Left ventricle myocardium superior (tissue), 1 donor: ENCODE measurements around the gene ADAM30. TPM values are rescaled to one million over a fixed set of nuclear protein-coding genes. Genes with fewer than 3 reads are reported as not detected.

ENCODE experiments used
- ATAC-seq: fragments of 200-7000 bp; cut with Tn5 transposase; one replicate; pipeline ENCODE4 v1.9.1; 2020; ENCODE audit warnings: mild to moderate bottlenecking, moderate library complexity
- DNase-seq: peaks from one replicate; pipeline ENCODE4 v3.0.0-alpha.2; 2020
- intact Hi-C: fragments of 100-400 bp; cut with micrococcal nuclease; formaldehyde crosslinking; loops from one replicate; pipeline ENCODE4 v1.11.0; 2022
- long read RNA-seq: library from polyadenylated mRNA; unstranded; transcript quantifications from one replicate; pipeline ENCODE4 v2.0.0, GENCODE V29; 2021
- total RNA-seq: library from RNA; stranded (reverse); fragmentation: NEBNext Ultra II Directional; extraction: Animal tissue kit (Norgen Biotek cat#: 25700); gene quantifications from one replicate; pipeline ENCODE4 v1.2.1, GENCODE V29; 2021
- donor health status: DM: no; HTN: yes; CAD: no; lungs with severe emphysema.

Gene ADAM30
- total RNA-seq: not detected
- long read RNA-seq: 0 reads

DNA sequence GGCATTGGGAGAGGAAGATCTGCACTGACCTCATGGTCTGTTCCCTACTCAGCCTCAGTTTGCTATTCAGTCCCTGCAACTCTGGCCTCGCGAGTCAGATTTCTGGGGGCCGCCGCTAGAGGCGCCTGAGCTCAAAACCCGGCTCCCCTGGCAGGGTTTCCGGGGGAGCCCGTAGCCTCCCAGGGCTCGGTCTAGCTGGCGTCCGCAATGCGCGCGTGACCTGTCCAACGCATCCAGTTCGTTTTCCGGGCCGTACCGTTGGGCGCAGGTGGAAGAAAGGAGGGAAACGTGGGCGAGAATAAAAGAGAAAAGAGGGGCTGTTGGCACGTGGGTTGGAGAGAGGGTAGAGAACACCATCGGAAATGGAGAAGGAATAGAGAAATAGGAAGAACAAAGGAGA, at the start of gene ADAM30:
Gene ADAM30, minus strand, starts transcription at position 213 of the 400 bp plus-strand sequence. Its CDS starts 179 bp downstream, at position 34.
- peak; percentile 23 for ATAC-seq
- DNase-seq: peak; percentile 34
- intact Hi-C loops: no loop called here

DNA sequence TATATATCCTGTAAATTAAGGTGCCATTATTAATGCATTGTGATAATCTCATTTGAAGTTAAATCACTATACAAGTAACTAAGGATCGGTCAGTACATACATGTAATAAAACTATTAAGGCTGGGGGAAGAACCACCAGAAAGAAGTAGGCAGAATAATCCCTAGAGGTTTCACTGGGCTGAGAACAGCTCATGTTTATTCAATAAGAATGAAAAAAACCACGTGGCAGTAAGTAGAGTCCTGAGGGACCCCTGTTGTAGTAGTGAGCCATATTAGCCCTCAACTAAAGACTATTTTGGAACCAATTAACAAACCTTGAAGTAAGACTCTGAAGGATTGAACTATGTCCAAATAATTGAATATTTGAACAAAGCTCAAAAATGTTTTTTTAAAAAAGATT, 46.9 kb upstream of the ADAM30 start:
- DNase-seq: no peak
- no peak for ATAC-seq
- intact Hi-C loops: no loop called here

DNA sequence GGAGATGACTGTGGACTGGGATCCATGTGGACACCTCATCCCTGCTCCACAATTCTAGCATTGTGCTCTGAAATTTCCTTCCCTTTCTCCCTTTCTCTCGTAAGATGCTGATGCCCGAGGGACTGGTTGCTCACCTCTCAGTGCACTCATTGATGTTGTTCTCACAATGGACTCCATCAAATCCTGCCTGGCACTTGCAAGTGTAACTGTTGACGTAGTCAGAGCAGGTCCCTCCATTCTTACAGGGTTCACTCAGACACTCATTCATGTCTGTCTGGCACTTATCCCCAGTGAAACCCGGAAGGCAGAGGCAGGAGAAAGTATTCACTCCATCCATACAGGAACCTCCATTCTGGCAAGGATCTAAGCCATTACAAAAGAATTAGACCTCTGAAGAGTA, 45.1 kb upstream of the ADAM30 start:
- DNase-seq (no peak), ATAC-seq (no peak)
- intact Hi-C loops: no loop called here

DNA sequence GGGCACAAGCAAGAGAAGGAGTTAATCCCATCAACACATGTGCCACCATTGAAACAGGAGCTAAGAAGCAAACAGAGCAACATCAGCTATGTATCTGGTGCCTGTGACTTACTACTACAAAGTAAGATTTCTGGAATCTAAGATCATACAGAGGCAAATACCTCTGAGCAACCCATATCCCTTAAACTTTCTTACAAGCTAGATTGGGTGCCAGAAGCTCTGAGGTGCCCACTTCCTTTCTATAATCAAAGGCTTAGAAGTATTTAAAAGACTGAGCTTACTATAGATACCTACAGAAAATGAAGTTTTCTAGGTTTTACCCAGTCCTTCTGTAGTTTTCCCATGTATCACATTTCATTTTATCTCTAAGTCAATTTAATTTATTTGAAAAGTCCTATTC, 44.4 kb upstream of the ADAM30 start:
- intact Hi-C loops: no loop called here
- ATAC-seq (no peak), DNase-seq (no peak)

DNA sequence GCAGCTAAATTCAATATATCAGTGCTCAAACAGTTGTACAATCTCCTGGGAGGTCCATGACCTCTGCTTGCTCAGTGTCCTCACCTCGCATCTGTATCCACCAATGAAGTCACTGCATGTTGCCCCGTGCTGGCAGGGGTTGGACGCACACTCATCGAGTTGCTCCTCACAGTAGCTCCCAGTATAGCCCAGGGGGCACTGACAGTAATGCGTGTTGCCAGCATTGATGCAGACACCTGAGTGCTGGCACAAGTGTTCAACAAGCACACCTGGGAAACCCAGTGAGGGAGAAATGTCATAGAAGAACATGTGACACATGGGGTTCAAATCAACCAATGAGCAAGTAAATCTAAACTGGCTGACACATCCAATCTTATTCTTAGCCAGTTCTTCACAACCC, 40.9 kb upstream of the ADAM30 start:
- ATAC-seq (no peak), DNase-seq (no peak)
- intact Hi-C loops: loop anchor here (10.0 kb wide), 1 partner anchor 192 kb away; no protein-coding TSS in a partner anchor

DNA sequence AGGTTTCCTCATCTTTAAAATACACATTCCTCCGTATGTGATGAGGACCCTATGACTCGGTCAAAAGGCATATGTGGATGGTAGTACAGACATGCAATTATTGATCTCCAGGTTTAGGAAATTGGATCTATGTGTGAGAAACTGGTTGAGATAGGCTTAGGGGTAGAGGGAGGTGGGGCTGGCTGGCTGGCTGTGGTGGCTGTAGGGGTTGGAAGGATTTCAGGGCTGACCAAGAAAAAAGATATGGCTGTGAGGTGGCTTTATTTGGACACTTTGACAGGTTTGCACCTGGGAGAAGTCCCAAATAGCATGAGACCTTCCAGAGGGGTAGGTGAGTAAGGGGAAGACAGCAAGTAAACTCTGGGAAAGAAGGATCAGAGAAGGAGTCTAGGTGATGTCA, 39.6 kb upstream of the ADAM30 start:
- ATAC-seq: peak; percentile 21
- DNase-seq: no peak
- intact Hi-C loops: loop anchor here (10.0 kb wide), 1 partner anchor 191 kb away; no protein-coding TSS in a partner anchor

DNA sequence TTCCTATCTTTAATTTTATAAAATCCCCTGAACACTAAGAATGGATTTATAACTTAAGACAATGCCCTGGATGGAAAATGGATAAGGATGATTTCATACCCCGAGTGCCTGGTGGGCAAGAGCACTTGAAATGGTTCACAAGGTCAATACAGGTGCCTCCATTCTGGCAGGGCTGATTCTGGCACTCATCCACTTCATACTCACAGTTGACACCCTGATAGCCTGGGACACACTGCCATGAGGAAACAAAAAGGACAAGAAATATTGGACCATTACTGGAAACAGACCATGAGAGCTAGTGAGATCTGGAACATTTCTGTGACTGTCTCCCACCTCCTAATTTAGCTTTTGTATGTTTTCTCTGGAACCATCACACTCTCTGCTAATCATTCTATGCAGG, 39.1 kb upstream of the ADAM30 start:
- intact Hi-C loops: loop anchor here (10.0 kb wide), 1 partner anchor 191 kb away; no protein-coding TSS in a partner anchor
- ATAC-seq (peak; percentile 87), DNase-seq (no peak)

GRCh38 chr1:119933397-119933796, 37.1 kb upstream of the ADAM30 start:
- intact Hi-C loops: loop anchor here (10.0 kb wide), 1 partner anchor 189 kb away; no protein-coding TSS in a partner anchor
- ATAC-seq: no peak
- no peak for DNase-seq

DNA sequence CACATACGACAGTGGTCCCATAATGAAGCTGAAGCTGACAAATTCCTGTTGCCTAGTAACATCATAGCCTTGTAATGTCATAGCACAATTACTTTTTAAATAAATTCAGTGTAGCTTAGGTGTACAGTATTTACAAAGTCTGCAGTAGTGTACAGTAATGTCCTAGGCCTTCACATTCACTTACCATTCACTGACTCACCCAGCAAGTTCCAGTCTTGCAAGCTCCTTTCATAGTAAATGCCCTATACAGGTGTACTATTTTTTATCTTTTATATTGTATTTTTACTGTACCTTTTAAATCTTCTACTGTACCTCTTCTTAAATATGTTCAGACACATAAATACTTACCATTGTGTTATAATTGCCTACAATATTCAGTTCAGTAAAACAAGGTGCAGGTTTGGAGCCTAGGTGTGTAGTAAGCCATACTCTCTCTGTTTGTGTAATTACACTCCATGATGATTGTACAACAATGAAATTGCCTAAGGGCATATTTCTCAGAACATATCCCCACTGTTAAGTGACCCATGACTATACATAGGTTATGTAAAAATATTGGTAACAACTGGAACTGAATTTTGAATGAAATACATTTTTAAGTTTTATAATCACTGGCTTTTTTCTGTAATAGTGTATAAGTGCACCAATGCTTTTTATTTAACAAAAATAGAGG, 33.5 kb upstream of the ADAM30 start:
- DNase-seq (no peak), ATAC-seq (no peak)
- intact Hi-C loops: loop anchor here (10.0 kb wide), 1 partner anchor 185 kb away; no protein-coding TSS in a partner anchor

- no peak for DNase-seq
- no peak for ATAC-seq
- intact Hi-C loops: no loop called here
Measured at GRCh38 chr1:119926553-119926952, 30.2 kb upstream of the ADAM30 start.

DNA sequence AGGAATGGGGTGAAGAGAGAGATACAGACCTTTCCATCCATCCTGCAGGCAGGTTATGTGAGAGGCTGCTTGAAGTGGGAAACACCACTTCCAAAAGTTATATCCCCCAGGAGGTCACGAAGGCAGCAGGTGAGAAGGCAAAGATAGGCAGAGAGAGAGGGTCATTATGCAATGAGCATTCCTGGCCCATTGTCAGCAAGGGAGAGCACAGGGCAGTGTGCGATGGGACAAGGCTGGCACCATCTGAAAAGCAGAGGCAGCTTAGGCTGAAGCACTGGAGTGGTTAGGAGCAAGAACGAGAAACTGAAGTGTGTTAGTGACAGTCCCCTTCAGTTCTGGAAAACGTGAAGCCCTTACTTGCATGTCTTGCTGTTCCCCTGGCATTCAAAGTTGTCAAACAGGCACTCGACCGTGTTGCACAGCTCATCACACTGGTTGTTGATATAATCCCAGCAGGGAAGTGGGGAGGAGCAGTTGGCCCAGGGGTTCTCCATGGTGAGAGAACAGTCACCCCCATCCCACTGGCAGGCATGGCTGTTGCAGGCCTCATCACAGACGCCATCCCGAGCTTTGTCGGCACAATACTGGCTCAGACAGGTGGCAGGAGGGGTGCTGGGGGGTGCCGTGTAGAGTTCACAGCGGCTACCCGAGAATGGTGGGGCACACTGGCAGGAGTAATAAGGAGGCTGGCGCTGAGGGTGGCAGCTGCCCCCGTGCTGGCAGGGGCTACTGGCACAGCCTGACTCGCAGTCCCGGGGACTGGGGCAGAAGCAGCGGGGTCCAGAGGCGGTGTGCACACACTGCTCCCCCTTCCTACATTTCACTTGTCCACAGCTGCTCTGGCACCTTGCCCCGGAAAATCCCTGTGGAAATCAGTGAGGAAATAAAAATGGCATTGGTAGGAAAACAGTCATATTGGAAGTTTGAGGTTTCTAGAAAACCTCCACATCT, 28.9 kb upstream of the ADAM30 start:
- ATAC-seq (no peak), DNase-seq (peak; percentile 49)
- intact Hi-C loops: no loop called here

DNA sequence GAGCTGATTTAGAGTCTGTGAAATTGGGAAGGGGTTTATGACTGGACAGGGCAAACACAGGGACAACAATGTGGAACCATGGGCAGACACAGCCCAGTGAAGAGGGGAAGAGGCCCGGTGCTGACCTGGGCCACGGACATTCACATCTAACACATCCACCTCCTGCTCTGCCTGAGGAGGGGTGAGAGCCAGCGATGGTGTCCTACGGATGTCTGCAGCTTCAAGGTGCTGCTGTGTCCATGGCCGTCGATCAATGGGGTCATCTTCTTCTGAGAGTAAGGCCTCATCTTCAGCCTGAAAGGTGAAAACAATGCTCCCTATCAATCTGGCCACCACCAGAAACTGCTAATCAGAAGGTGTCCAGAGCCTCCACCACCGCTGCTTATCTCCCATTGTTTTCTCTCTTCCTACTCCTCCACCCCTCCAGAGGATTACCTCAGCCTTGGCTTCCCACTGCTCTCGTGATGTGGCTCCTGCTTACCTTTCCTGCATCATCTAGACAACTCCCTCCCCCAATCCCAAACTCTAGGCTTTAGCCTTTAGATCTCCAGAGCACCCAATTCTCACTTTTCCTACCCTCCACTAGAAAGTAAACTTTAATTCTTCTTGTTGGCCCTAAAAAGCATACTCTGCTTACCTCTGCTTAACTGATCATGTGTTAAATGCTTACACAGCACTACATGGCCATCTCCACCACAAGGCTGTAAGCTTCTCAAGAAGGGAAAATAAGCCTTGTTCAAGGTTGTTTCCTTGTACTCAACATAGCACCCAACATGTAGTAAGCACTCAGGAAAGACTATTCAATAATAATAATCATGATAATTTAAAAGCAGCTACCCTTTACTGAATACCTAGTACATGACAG, 24.0 kb upstream of the ADAM30 start:
- intact Hi-C loops: no loop called here
- no peak for DNase-seq
- no peak for ATAC-seq

GRCh38 chr1:119919241-119919640, 22.9 kb upstream of the ADAM30 start:
- ATAC-seq (no peak), DNase-seq (no peak)
- intact Hi-C loops: no loop called here

DNA sequence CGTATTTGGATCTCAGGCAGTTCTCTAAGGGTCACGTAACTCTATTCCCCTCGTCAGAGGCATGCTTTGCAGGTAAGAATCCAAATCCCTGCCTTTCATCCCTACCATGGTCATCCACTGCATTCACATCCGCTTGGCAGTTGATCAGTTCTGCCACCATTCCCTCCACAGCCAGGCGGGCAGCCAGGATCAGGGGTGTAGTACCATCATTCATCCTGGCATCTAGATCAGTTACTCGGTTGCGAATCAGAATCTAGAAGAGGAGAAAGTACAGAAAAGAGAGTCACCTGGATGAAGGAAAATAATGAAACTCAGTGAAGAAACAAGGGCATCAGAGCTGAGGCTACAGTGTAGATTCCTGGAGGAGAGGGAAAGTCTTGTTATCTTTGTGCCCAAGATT, 22.0 kb upstream of the ADAM30 start:
- DNase-seq: no peak
- intact Hi-C loops: no loop called here

GRCh38 chr1:119917304-119918055, 21.2 kb upstream of the ADAM30 start:
- ATAC-seq (no peak), DNase-seq (no peak)
- intact Hi-C loops: no loop called here

More for the DNA sequence above, 22.0 kb upstream of the ADAM30 start:
- no peak for ATAC-seq

DNA sequence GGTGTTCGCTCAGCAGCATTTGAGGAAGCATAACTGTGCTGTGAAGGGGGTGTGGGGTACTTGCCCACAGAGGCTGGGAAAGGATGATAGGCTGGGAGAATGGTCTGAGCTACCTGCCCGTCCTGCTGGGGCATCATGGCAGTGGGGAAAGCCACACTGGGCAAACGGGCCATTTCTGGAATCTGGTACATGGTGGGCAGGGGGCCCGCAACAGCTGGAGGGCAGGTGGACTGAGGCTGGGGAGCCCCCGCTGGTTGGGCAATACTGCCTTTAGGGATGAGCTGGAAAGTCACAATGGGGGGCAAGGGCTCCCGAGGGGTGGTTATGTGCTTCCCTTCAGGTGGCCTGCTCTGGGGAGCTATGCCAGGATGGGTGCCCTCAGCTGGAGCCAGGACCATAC, 19.2 kb upstream of the ADAM30 start:
- DNase-seq (no peak), ATAC-seq (no peak)
- intact Hi-C loops: no loop called here

- intact Hi-C loops: no loop called here
- DNase-seq (no peak), ATAC-seq (no peak)
Measured at GRCh38 chr1:119914071-119914470, 17.8 kb upstream of the ADAM30 start.

- intact Hi-C loops: no loop called here
- ATAC-seq (no peak), DNase-seq (no peak)
Measured at GRCh38 chr1:119912963-119913362, 16.6 kb upstream of the ADAM30 start.

DNA sequence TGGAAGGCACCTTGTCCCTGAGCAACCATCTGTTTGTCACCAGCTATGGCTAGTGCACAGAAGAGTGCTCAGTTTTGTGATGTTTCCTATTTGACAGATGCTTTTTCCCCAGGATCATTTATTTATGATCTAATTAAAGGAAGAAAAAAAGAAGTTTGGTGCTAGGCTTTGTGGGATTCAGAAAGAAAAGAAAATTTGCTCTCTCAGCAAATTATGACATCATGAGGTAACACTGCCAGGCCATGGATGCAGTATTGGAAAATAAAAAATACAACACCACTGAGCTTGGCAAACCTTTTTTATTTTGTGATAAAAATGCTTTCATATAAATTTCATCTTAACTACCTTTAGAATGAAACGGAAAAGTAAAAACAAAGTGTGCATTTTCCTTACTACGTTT, 15.5 kb upstream of the ADAM30 start:
- intact Hi-C loops: no loop called here
- DNase-seq (no peak), ATAC-seq (no peak)
